Thyroid gland (tissue), 4 donors: ENCODE data around the gene BRINP1. TPM values are rescaled to one million over a fixed set of nuclear protein-coding genes. Genes with fewer than 3 reads are reported as not detected.

Experiments
- DNase-seq, 2 donors: peaks; one replicate each; pipeline ENCODE4 v3.0.0-alpha.2; 2019
- H3K27ac ChIP-seq, 3 donors: fragments of 200-600 bp; sonication (generic); 1 replicate in 2 of 3; 2 replicates in 1 of 3; pipeline ENCODE4 v1.5.1; 2016 to 2019; ENCODE audit warnings: mild to moderate bottlenecking in 1 of 3, moderate library complexity in 1 of 3
- H3K27me3 ChIP-seq: fragments of 200-600 bp; sonication (generic); one replicate; pipeline ENCODE4 v1.5.1; 2019
- H3K36me3 ChIP-seq, 2 donors: fragments of 200-600 bp; sonication (generic); one replicate each; pipeline ENCODE4 v1.5.1; 2016 to 2019
- H3K4me1 ChIP-seq, 2 donors: fragments of 200-600 bp; sonication (generic); one replicate each; pipeline ENCODE4 v1.5.1; 2017 to 2019
- H3K4me3 ChIP-seq, 3 donors: fragments of 200-600 bp; sonication (generic); replicated peaks in 1 of 3; 1 replicate in 2 of 3; 2 replicates in 1 of 3; pipeline ENCODE4 v1.5.1; 2016; ENCODE audit warnings: mild to moderate bottlenecking in 1 of 3
- H3K9me3 ChIP-seq: fragments of 200-600 bp; sonication (generic); one replicate; pipeline ENCODE4 v1.5.1; 2017
- POLR2A ChIP-seq, 2 donors: fragments of 450-650 bp; IDR thresholded peaks; one replicate each; pipeline ENCODE4 v1.6.1; 2017; ENCODE audit warnings: antibody characterized with exemption in 2 of 2, mild to moderate bottlenecking in 2 of 2, moderate library complexity in 1 of 2
- whole genome bisulfite sequencing, 2 donors: methylation state at CpG; one replicate each; pipeline ENCODE4 v1.1.5; 2017; 5-methylcytosine and 5-hydroxymethylcytosine counted together
- intact Hi-C: fragments of 100-400 bp; cut with DNase I; formaldehyde crosslinking; loops from one replicate; pipeline ENCODE4 v1.15.1; 2023
- total RNA-seq, 4 donors: library from RNA; depleted of rRNA; stranded (reverse); fragments of >200 nt; gene quantifications; one replicate each; pipeline ENCODE4 v1.2.3, GENCODE V29; 2016
- TF ChIP-seq, protein P1 (sequence below), 6 experiments: fragments of 200-600 bp in 3 of 6; fragments of 450-650 bp in 3 of 6; sonication (generic) in 3 of 6; IDR thresholded peaks; one replicate each; pipeline ENCODE4 v1.5.1; 2016 to 2019; ENCODE audit warnings: antibody characterized with exemption in 6 of 6, mild to moderate bottlenecking in 2 of 6, inconsistent platforms in 1 of 6, moderate library complexity in 1 of 6

BRINP1 gene, protein sequence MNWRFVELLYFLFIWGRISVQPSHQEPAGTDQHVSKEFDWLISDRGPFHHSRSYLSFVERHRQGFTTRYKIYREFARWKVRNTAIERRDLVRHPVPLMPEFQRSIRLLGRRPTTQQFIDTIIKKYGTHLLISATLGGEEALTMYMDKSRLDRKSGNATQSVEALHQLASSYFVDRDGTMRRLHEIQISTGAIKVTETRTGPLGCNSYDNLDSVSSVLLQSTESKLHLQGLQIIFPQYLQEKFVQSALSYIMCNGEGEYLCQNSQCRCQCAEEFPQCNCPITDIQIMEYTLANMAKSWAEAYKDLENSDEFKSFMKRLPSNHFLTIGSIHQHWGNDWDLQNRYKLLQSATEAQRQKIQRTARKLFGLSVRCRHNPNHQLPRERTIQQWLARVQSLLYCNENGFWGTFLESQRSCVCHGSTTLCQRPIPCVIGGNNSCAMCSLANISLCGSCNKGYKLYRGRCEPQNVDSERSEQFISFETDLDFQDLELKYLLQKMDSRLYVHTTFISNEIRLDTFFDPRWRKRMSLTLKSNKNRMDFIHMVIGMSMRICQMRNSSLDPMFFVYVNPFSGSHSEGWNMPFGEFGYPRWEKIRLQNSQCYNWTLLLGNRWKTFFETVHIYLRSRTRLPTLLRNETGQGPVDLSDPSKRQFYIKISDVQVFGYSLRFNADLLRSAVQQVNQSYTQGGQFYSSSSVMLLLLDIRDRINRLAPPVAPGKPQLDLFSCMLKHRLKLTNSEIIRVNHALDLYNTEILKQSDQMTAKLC
- 1 to 10 TPM in 1 of 4 donors, under 1 TPM in 2, not detected in 1; 0.67 to 1.1 (median 0.93) TPM for total RNA-seq

DNA sequence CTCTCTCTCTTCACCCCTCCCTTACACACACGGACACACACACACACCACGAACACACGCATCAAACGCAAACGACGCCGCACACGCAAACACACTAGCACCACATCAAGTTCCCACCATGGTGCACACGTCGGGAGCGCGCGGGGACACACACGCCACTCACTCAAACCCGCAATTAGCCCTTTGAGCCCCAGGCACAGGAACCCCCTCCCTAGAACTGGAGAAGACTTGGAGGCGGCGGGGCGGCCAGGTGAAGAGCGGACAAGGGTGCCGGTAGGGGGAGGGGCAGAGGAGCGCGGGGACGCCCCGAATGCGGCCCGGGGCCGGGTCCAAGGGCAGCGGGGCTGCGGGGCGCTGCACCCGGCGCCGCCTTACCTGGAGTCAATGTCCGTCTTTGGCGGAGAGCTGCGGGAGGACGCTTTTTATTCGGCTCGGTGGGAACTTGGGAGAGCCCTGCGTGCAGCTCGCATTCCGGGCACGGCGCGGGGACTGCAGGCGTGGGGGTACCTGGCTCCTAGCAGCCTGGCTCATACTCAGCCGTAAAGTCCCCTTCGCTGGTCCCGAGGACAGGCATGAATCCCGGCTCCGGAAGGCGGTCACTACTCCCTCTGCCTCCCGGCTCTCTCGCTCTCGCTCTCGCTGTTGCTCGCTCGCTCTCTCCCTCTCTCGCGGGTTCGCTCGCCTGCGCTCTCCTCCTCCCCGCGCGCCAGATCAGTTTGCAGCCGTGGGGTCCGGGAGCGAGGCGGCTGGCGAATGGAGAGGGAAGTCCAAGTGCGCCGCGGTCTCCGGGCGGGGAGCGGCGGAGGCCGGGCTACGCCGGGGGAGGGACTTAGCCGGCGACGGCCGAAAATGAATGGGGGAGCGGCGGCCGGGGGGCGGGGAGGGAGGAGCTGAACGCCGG, at the start of gene BRINP1:
TSS of gene BRINP1 (minus strand) at position 755 of the 901 bp plus-strand sequence. CDS start 56,080 bp downstream, outside the sequence.
- 3 to 4% methylated on average over 31 to 55 of the region's 91 CpGs for WGBS, 2 donors

DNA sequence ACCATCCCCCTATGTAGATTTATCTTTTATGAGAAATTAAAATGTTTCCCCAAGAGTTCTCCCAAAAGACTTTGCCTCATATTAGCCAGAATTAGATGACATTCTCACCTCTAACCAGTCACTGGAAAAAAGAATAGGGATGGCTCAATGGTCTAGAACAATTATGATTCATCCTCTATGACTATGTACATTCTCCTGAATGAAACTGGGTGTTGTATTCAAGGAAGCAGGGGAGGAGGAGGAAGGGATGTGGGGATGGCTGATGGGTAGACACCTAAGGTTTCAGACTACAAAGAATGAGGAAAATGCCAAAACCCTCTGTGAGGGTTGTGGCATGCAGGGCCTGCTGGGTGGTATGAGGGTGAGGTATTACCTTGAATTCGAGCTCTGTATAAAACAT, 49.5 kb upstream of the BRINP1 start:
- no peak for TF ChIP-seq POLR2A (IDR thresholded peaks at IDR 0.05)
- TF ChIP-seq, protein P1, sequence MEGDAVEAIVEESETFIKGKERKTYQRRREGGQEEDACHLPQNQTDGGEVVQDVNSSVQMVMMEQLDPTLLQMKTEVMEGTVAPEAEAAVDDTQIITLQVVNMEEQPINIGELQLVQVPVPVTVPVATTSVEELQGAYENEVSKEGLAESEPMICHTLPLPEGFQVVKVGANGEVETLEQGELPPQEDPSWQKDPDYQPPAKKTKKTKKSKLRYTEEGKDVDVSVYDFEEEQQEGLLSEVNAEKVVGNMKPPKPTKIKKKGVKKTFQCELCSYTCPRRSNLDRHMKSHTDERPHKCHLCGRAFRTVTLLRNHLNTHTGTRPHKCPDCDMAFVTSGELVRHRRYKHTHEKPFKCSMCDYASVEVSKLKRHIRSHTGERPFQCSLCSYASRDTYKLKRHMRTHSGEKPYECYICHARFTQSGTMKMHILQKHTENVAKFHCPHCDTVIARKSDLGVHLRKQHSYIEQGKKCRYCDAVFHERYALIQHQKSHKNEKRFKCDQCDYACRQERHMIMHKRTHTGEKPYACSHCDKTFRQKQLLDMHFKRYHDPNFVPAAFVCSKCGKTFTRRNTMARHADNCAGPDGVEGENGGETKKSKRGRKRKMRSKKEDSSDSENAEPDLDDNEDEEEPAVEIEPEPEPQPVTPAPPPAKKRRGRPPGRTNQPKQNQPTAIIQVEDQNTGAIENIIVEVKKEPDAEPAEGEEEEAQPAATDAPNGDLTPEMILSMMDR (IDR thresholded peaks at IDR 0.05): no peak
- Histone ChIP-seq H3K27ac (no peak overlapping the region), H3K27me3 (no peaks in the 10 kb centered on the region), H3K4me1 (no peaks in the 10 kb centered on the region), H3K9me3 (no peaks in the 10 kb centered on the region), H3K4me3 (no peak overlapping the region), H3K36me3 (no peaks in the 10 kb centered on the region)
- no peak for DNase-seq
- intact Hi-C loops: no loop called here
- WGBS, 2 donors: 58 to 65% methylated on average over 1 of the region's 1 CpG

More for the DNA sequence above, at the start of gene BRINP1:
- peak; percentile 3 to 7 for DNase-seq
- Histone ChIP-seq H3K9me3 (no peaks in the 10 kb centered on the region), H3K36me3 (no peaks in the 10 kb centered on the region), H3K27me3 (peaks cover 13% of the 10 kb centered on the region), H3K4me1 (peaks cover 6 to 8% of the 10 kb centered on the region in 2 donors), H3K4me3 (no peak within 1 kb of the TSS), H3K27ac (no peak within 1 kb of the TSS)
- TF ChIP-seq POLR2A (IDR thresholded peaks at IDR 0.05): no peak
- TF ChIP-seq, protein P1 (IDR thresholded peaks at IDR 0.05): no peak
- intact Hi-C loops: no loop called here

DNA sequence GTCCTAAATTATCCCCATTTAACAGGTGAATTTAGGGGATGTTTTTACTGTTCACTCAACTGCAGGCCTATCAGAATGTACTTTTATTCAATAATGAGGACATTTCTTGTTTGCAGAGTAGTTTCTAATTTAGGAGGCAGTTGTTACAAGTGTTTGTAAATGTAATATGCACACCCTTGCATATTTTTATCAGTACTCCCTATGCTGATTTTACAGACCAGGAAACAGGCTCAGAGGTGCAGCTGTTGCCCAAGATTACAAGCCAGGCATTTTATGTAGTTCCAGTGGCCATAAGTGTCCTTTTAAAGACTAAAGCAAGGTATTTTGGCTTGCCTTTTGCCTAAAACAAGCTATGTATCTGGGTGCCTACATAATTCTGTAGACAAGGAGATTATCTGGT, 47.6 kb upstream of the BRINP1 start:
- no peaks in the 10 kb centered on the region for H3K36me3 ChIP-seq
- H3K4me3 ChIP-seq: no peak overlapping the region
- no peaks in the 10 kb centered on the region for H3K9me3 ChIP-seq
- H3K4me1 ChIP-seq: no peaks in the 10 kb centered on the region
- no peak for DNase-seq
- intact Hi-C loops: no loop called here
- no peak for TF ChIP-seq POLR2A (IDR thresholded peaks at IDR 0.05)
- TF ChIP-seq, protein P1 (IDR thresholded peaks at IDR 0.05): no peak
- no peaks in the 10 kb centered on the region for H3K27me3 ChIP-seq
- H3K27ac ChIP-seq: no peak overlapping the region

DNA sequence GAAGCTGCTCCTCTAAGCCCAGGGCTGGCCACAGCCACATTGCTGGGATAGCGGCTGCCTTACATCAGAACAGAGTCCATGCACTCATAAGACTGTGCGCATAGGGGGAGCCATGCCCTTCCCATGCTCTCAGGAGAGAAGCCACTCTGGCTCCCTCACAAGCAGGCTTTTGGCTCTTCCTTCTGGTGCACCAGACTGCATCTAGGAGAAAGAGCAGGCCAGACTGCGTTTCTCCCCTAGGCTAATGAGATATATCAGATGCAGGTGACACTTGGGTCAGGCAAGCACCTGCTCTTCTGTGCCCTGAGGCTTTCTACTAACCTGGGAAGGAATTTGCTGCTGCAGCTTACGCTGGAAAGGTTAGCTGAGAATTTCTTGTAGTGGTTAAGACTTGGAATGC, 43.2 kb upstream of the BRINP1 start:
- WGBS, 2 donors: 41 to 53% methylated on average over 4 of the region's 4 CpGs
- no peaks in the 10 kb centered on the region for H3K9me3 ChIP-seq
- H3K27me3 ChIP-seq: no peaks in the 10 kb centered on the region
- no peak for TF ChIP-seq POLR2A (IDR thresholded peaks at IDR 0.05)
- TF ChIP-seq, protein P1 (IDR thresholded peaks at IDR 0.05): no peak
- no peak overlapping the region for H3K27ac ChIP-seq
- no peak overlapping the region for H3K4me3 ChIP-seq
- no peaks in the 10 kb centered on the region for H3K36me3 ChIP-seq
- intact Hi-C loops: no loop called here
- no peak for DNase-seq
- H3K4me1 ChIP-seq: no peaks in the 10 kb centered on the region
